ENCODE results near the gene GBA2.

GRCh38 chr9:35771943-35772342, 22.9 kb upstream of the GBA2 start:
- no peak for TF ChIP-seq CTCF (IDR thresholded peaks at IDR 0.05)
- no peak for TF ChIP-seq POLR2A (IDR thresholded peaks at IDR 0.05)

Measured in thyroid gland (tissue), 4 donors.